PC-3 (cell line): ENCODE results near the gene PRM2.

ENCODE experiments used
- EZH2phosphoT487 ChIP-seq: fragments of 300-600 bp; sonication (generic); IDR thresholded peaks from 2 replicates; pipeline ENCODE4 v1.6.1; 2018; ENCODE audit warnings: mild to moderate bottlenecking, antibody characterized with exemption, low read length, borderline replicate concordance
- TF ChIP-seq, protein P1 (sequence below): fragments of 300-600 bp; sonication (generic); conservative IDR thresholded peaks from 2 replicates; pipeline ENCODE4 v1.5.1; 2017; ENCODE audit warnings: antibody characterized with exemption, low read depth, mild to moderate bottlenecking, low read length

- TF ChIP-seq, protein P1, sequence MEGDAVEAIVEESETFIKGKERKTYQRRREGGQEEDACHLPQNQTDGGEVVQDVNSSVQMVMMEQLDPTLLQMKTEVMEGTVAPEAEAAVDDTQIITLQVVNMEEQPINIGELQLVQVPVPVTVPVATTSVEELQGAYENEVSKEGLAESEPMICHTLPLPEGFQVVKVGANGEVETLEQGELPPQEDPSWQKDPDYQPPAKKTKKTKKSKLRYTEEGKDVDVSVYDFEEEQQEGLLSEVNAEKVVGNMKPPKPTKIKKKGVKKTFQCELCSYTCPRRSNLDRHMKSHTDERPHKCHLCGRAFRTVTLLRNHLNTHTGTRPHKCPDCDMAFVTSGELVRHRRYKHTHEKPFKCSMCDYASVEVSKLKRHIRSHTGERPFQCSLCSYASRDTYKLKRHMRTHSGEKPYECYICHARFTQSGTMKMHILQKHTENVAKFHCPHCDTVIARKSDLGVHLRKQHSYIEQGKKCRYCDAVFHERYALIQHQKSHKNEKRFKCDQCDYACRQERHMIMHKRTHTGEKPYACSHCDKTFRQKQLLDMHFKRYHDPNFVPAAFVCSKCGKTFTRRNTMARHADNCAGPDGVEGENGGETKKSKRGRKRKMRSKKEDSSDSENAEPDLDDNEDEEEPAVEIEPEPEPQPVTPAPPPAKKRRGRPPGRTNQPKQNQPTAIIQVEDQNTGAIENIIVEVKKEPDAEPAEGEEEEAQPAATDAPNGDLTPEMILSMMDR = no peak
- no peak for TF ChIP-seq EZH2phosphoT487
Observed at GRCh38 chr16:11298143-11298900, 22.0 kb upstream of the PRM2 start.
